A549 (cell line): Measurements from ENCODE around the gene LY6G6C.

Source experiments
- CBX8 ChIP-seq: fragments of 200-600 bp; sonication (generic); IDR thresholded peaks from 2 replicates; pipeline ENCODE4 v1.6.1; 2016
- CEBPB ChIP-seq, 2 experiments: fragments of >200 bp in 1 of 2; sonication (Bioruptor Twin) in 1 of 2; formaldehyde crosslinking in 1 of 2; IDR thresholded peaks; 2 replicates each; pipeline ENCODE4 v1.6.1; 2012 to 2016
- CTCF ChIP-seq: fragments of >200 bp; sonication (Bioruptor Twin); formaldehyde crosslinking; IDR thresholded peaks from 3 replicates; pipeline ENCODE4 v1.5.1; 2016
- EP300 ChIP-seq, 2 experiments: fragments of >200 bp; sonication (Bioruptor Twin); formaldehyde crosslinking; IDR thresholded peaks; 2 replicates in 1 of 2; 3 replicates in 1 of 2; pipeline ENCODE4 v1.6.1; 2016 to 2017
- HMGXB4 ChIP-seq: fragments of 250-450 bp; sonication (Bioruptor Pico); IDR thresholded peaks from 2 replicates; pipeline ENCODE4 v1.5.0; 2021; ENCODE audit warnings: mild to moderate bottlenecking, moderate library complexity, borderline replicate concordance
- POLR2A ChIP-seq: IDR thresholded peaks from 2 replicates; pipeline ENCODE4 v1.6.1; 2012; ENCODE audit warnings: mild to moderate bottlenecking, low read length
- RNF2 ChIP-seq: fragments of 200-600 bp; sonication (generic); IDR thresholded peaks from 2 replicates; pipeline ENCODE4 v1.6.1; 2016; ENCODE audit warnings: low read depth, mild to moderate bottlenecking, antibody characterized with exemption, moderate library complexity, borderline replicate concordance
- SREBF2 ChIP-seq: fragments of 450-650 bp; IDR thresholded peaks from 2 replicates; pipeline ENCODE4 v1.6.1; 2014; ENCODE audit warnings: mild to moderate bottlenecking, moderate library complexity
- ZFP36 ChIP-seq: fragments of 450-650 bp; IDR thresholded peaks from 2 replicates; pipeline ENCODE4 v1.6.1; 2014; ENCODE audit warnings: borderline replicate concordance; ENCODE audit not compliant: partially characterized antibody

- TF ChIP-seq POLR2A (no peak), RNF2 (no peak), CBX8 (no peak), HMGXB4 (CRISPR knock-in tag) (no peak), EP300 (IDR thresholded peaks at IDR 0.05) (no peak), CTCF (no peak), SREBF2 (no peak), ZFP36 (no peak), CEBPB (IDR thresholded peaks at IDR 0.05) (no peak)
Measured at GRCh38 chr6:31677955-31678354, 43.6 kb downstream of the LY6G6C start.
